Left lung (tissue), 10 donors: ENCODE data around the gene SPOP. TPM values are rescaled to one million over a fixed set of nuclear protein-coding genes. Genes with fewer than 3 reads are reported as not detected.

Experiments
- ATAC-seq: fragments of 200-7000 bp; cut with Tn5 transposase; one replicate; pipeline ENCODE4 v1.9.1; 2020; ENCODE audit warnings: moderate library complexity
- DNase-seq, 4 donors: peaks; one replicate each; pipeline ENCODE4 v3.0.0-alpha.2; 2013 to 2020
- H3K27ac ChIP-seq, 2 donors: fragments of 200-600 bp; sonication (generic) in 1 of 2; one replicate each; pipeline versions ENCODE4 v1.5.0 to v1.8.0; 2020 to 2021
- H3K27me3 ChIP-seq, 2 donors: fragments of 200-600 bp; sonication (generic) in 1 of 2; one replicate each; pipeline versions ENCODE4 v1.5.0 to v1.8.0; 2020 to 2021
- H3K36me3 ChIP-seq, 2 donors: fragments of 200-600 bp; sonication (generic) in 1 of 2; one replicate each; pipeline versions ENCODE4 v1.5.0 to v1.8.0; 2020 to 2021
- H3K4me1 ChIP-seq, 2 donors: fragments of 200-600 bp; one replicate each; pipeline ENCODE4 v1.8.0; 2021
- H3K4me3 ChIP-seq, 2 donors: fragments of 200-600 bp; sonication (generic) in 1 of 2; one replicate each; pipeline versions ENCODE4 v1.5.0 to v1.8.0; 2020 to 2021; ENCODE audit warnings: mild to moderate bottlenecking in 1 of 2
- H3K9me3 ChIP-seq, 2 donors: fragments of 200-600 bp; sonication (generic) in 1 of 2; one replicate each; pipeline versions ENCODE4 v1.5.0 to v1.8.0; 2020 to 2021
- CTCF ChIP-seq, 2 donors: fragments of 200-600 bp; sonication (generic) in 1 of 2; IDR thresholded peaks; one replicate each; pipeline versions ENCODE4 v1.5.0 to v1.8.0; 2021; ENCODE audit warnings: antibody characterized with exemption in 2 of 2
- intact Hi-C, 2 donors: fragments of 100-400 bp; cut with DNase I; formaldehyde crosslinking; loops; one replicate each; pipeline versions ENCODE4 v1.11.2 to v1.14.2; 2022
- polyA plus RNA-seq, 6 donors: library from polyadenylated mRNA; unstranded; fragments of 120-200 nt; gene quantifications; one replicate each; pipeline ENCODE4 v1.2.1, GENCODE V29; 2013; ENCODE audit not compliant: insufficient read length in 6 of 6
- total RNA-seq, 2 donors: library from RNA; stranded (reverse); fragmentation: NEBNext Ultra II Directional; extraction: Animal tissue kit (Norgen Biotek cat#: 25700); gene quantifications; one replicate each; pipeline ENCODE4 v1.2.1, GENCODE V29; 2021
- donor health status: DM: no; HTN: yes; CAD: no.
- donor health status: DM: no; HTN: no; CAD: no.

The SPOP gene
- total and polyA plus RNA-seq, 8 donors = 68.7 to 89.6 (median 79.1) TPM

GRCh38 chr17:49621420-49621819 is 56.5 kb downstream of the SPOP start:
- Histone ChIP-seq H3K4me1 (peaks cover 12 to 27% of the 10 kb centered on the region in 2 donors), H3K27ac (no peak overlapping the region), H3K27me3 (no peaks in the 10 kb centered on the region), H3K36me3 (peaks cover 0 to 59% of the 10 kb centered on the region in 2 donors), H3K9me3 (no peaks in the 10 kb centered on the region), H3K4me3 (no peak overlapping the region)
- DNase-seq (no peak), ATAC-seq (no peak)
- no peak for TF ChIP-seq CTCF (IDR thresholded peaks at IDR 0.05)
- intact Hi-C loops = no loop called here

GRCh38 chr17:49618028-49618611 is 59.8 kb downstream of the SPOP start:
- Histone ChIP-seq H3K4me1 (peaks cover 20 to 32% of the 10 kb centered on the region in 2 donors), H3K9me3 (no peaks in the 10 kb centered on the region), H3K36me3 (peaks cover 0 to 81% of the 10 kb centered on the region in 2 donors), H3K27ac (peak overlapping the region in 1 of 2 donors; percentile 30), H3K4me3 (no peak overlapping the region), H3K27me3 (no peaks in the 10 kb centered on the region)
- ATAC-seq (peak; percentile 19), DNase-seq (no peak)
- TF ChIP-seq CTCF (IDR thresholded peaks at IDR 0.05) = no peak
- intact Hi-C loops = no loop called here

GRCh38 chr17:49616601-49617131 is 61.2 kb downstream of the SPOP start:
- DNase-seq = peak in 3 of 4 donors; percentile 29 to 60 (median 57)
- Histone ChIP-seq H3K4me1 (peaks cover 20 to 33% of the 10 kb centered on the region in 2 donors), H3K27me3 (no peaks in the 10 kb centered on the region), H3K9me3 (no peaks in the 10 kb centered on the region), H3K4me3 (no peak overlapping the region), H3K36me3 (peaks cover 0 to 68% of the 10 kb centered on the region in 2 donors), H3K27ac (peak overlapping the region in 1 of 2 donors; percentile 30)
- intact Hi-C loops = no loop called here
- no peak for TF ChIP-seq CTCF (IDR thresholded peaks at IDR 0.05)
- ATAC-seq = peak; percentile 69

- peaks cover 0 to 62% of the 10 kb centered on the region in 2 donors for H3K36me3 ChIP-seq
- DNase-seq (no peak), ATAC-seq (no peak)
- peaks cover 21 to 36% of the 10 kb centered on the region in 2 donors for H3K4me1 ChIP-seq
- H3K4me3 ChIP-seq = no peak overlapping the region
- intact Hi-C loops = no loop called here
- no peak for TF ChIP-seq CTCF (IDR thresholded peaks at IDR 0.05)
- H3K27me3 ChIP-seq = no peaks in the 10 kb centered on the region
- no peaks in the 10 kb centered on the region for H3K9me3 ChIP-seq
- peak overlapping the region in 1 of 2 donors; percentile 30 for H3K27ac ChIP-seq
These were observed 61.8 kb downstream of the SPOP start for GRCh38 chr17:49616086-49616485.

- H3K9me3 ChIP-seq = no peaks in the 10 kb centered on the region
- intact Hi-C loops = no loop called here
- H3K27me3 ChIP-seq = no peaks in the 10 kb centered on the region
- no peak overlapping the region for H3K4me3 ChIP-seq
- H3K36me3 ChIP-seq = peaks cover 0 to 62% of the 10 kb centered on the region in 2 donors
- peaks cover 28 to 43% of the 10 kb centered on the region in 2 donors for H3K4me1 ChIP-seq
- H3K27ac ChIP-seq = no peak overlapping the region
- DNase-seq (no peak), ATAC-seq (no peak)
- TF ChIP-seq CTCF (IDR thresholded peaks at IDR 0.05) = no peak
These were observed 64.6 kb downstream of the SPOP start for GRCh38 chr17:49613182-49613800.
